ENCODE measurements around the gene TMEM222. TPM values are rescaled to one million over a fixed set of nuclear protein-coding genes. Genes with fewer than 3 reads are reported as not detected.

TMEM222 gene
- total RNA-seq, 1 donor from 2014 or later = 46.7 TPM

GRCh38 chr1:27349784-27350662 is 28.1 kb downstream of the TMEM222 start:
- peak; percentile 48 for DNase-seq (ENCODE audit: low read depth, low spot score)
- Mint-ChIP-seq H3K27me3 (ENCODE audit: low read depth) (peaks cover 46% of the 10 kb centered on the region), H3K27ac (ENCODE audit: unreplicated experiment) (no peak overlapping the region), H3K36me3 (ENCODE audit: low read depth) (no peaks in the 10 kb centered on the region), H3K9me3 (no peaks in the 10 kb centered on the region), H3K4me1 (peaks cover 9% of the 10 kb centered on the region), H3K4me3 (peak overlapping the region; percentile 38)
- TF ChIP-seq, protein P1, sequence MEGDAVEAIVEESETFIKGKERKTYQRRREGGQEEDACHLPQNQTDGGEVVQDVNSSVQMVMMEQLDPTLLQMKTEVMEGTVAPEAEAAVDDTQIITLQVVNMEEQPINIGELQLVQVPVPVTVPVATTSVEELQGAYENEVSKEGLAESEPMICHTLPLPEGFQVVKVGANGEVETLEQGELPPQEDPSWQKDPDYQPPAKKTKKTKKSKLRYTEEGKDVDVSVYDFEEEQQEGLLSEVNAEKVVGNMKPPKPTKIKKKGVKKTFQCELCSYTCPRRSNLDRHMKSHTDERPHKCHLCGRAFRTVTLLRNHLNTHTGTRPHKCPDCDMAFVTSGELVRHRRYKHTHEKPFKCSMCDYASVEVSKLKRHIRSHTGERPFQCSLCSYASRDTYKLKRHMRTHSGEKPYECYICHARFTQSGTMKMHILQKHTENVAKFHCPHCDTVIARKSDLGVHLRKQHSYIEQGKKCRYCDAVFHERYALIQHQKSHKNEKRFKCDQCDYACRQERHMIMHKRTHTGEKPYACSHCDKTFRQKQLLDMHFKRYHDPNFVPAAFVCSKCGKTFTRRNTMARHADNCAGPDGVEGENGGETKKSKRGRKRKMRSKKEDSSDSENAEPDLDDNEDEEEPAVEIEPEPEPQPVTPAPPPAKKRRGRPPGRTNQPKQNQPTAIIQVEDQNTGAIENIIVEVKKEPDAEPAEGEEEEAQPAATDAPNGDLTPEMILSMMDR (conservative IDR thresholded peaks at IDR 0.05) = peak; percentile 15

GRCh38 chr1:27350663-27351540 is 28.9 kb downstream of the TMEM222 start:
- peaks cover 46% of the 10 kb centered on the region for H3K27me3 Mint-ChIP-seq (ENCODE audit: low read depth)
- peaks cover 9% of the 10 kb centered on the region for H3K4me1 Mint-ChIP-seq
- peak overlapping the region; percentile 75 for H3K4me3 Mint-ChIP-seq
- TF ChIP-seq, protein P1 (conservative IDR thresholded peaks at IDR 0.05) = no peak
- H3K27ac Mint-ChIP-seq (ENCODE audit: unreplicated experiment) = no peak overlapping the region
- no peaks in the 10 kb centered on the region for H3K9me3 Mint-ChIP-seq
- no peaks in the 10 kb centered on the region for H3K36me3 Mint-ChIP-seq (ENCODE audit: low read depth)
- DNase-seq (ENCODE audit: low read depth, low spot score) = peak; percentile 65

DNA sequence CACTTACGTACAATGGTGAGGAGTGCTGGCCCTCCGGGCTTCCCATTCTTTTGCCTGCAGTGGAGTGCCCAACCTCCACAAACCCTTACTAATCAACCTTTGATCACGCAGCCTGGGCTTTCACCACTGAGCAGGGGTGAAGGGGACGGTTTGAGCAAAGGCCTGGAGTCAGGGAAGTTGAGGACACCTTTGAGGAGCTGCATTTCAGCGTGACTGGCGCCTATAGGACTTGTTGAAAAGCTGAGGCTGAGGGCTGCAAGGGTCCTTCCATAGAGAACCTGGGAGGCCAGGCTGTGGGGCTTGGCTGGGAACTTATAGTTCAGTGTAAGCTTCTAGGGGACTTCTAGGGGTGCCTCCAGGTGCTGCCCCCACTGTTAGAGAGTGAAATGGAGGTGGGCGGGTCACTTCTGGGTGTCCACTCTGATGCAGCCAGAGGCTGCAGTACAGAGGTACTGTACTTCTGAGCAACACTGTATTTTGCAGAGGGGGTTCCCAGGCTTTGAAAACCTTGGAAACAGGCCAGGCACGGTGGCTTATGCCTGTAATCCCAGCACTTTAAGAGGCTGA is 29.7 kb downstream of the TMEM222 start:
- no peaks in the 10 kb centered on the region for H3K9me3 Mint-ChIP-seq
- peak overlapping the region; percentile 75 for H3K4me3 Mint-ChIP-seq
- peak overlapping the region; percentile 50 for H3K27ac Mint-ChIP-seq (ENCODE audit: unreplicated experiment)
- peaks cover 9% of the 10 kb centered on the region for H3K4me1 Mint-ChIP-seq
- no peak for DNase-seq (ENCODE audit: low read depth, low spot score)
- no peaks in the 10 kb centered on the region for H3K36me3 Mint-ChIP-seq (ENCODE audit: low read depth)
- peaks cover 41% of the 10 kb centered on the region for H3K27me3 Mint-ChIP-seq (ENCODE audit: low read depth)
- TF ChIP-seq, protein P1 (conservative IDR thresholded peaks at IDR 0.05) = no peak

GRCh38 chr1:27353166-27353565 is 31.2 kb downstream of the TMEM222 start:
- no peak overlapping the region for H3K27ac Mint-ChIP-seq (ENCODE audit: unreplicated experiment)
- H3K36me3 Mint-ChIP-seq (ENCODE audit: low read depth) = no peaks in the 10 kb centered on the region
- peaks cover 40% of the 10 kb centered on the region for H3K27me3 Mint-ChIP-seq (ENCODE audit: low read depth)
- no peak for DNase-seq (ENCODE audit: low read depth, low spot score)
- H3K9me3 Mint-ChIP-seq = no peaks in the 10 kb centered on the region
- H3K4me3 Mint-ChIP-seq = no peak overlapping the region
- TF ChIP-seq, protein P1 (conservative IDR thresholded peaks at IDR 0.05) = no peak
- H3K4me1 Mint-ChIP-seq = peaks cover 9% of the 10 kb centered on the region

- Mint-ChIP-seq H3K4me3 (no peak overlapping the region), H3K27ac (ENCODE audit: unreplicated experiment) (no peak overlapping the region), H3K36me3 (ENCODE audit: low read depth) (no peaks in the 10 kb centered on the region), H3K27me3 (ENCODE audit: low read depth) (peaks cover 41% of the 10 kb centered on the region), H3K9me3 (no peaks in the 10 kb centered on the region), H3K4me1 (peaks cover 9% of the 10 kb centered on the region)
- TF ChIP-seq, protein P1 (conservative IDR thresholded peaks at IDR 0.05) = no peak
- no peak for DNase-seq (ENCODE audit: low read depth, low spot score)
Observed at GRCh38 chr1:27353629-27354028, 31.7 kb downstream of the TMEM222 start.
